Endothelial cell (in vitro differentiated cells): ENCODE measurements around the gene PRDM2. TPM values are rescaled to one million over a fixed set of nuclear protein-coding genes. Genes with fewer than 3 reads are reported as not detected.

ENCODE experiments used
- DNase-seq: peaks from one replicate; pipeline ENCODE4 v3.0.0; 2021; ENCODE audit warnings: low spot score
- H3K27ac Mint-ChIP-seq: one replicate; pipeline ENCODE4 v1.8.0; 2021; ENCODE audit warnings: mixed read lengths, inconsistent platforms; ENCODE audit not compliant: unreplicated experiment
- H3K27me3 Mint-ChIP-seq: one replicate; pipeline ENCODE4 v1.8.0; 2021; ENCODE audit warnings: mild to moderate bottlenecking, moderate library complexity, mixed read lengths, inconsistent platforms; ENCODE audit not compliant: unreplicated experiment
- H3K36me3 Mint-ChIP-seq: one replicate; pipeline ENCODE4 v1.8.0; 2021; ENCODE audit warnings: mild to moderate bottlenecking, low read depth, mixed read lengths, inconsistent platforms; ENCODE audit not compliant: unreplicated experiment
- H3K4me1 Mint-ChIP-seq: one replicate; pipeline ENCODE4 v1.8.0; 2021; ENCODE audit warnings: mild to moderate bottlenecking, mixed read lengths, inconsistent platforms; ENCODE audit not compliant: unreplicated experiment
- H3K4me3 Mint-ChIP-seq: one replicate; pipeline ENCODE4 v1.8.0; 2021; ENCODE audit warnings: mild to moderate bottlenecking, mixed read lengths, inconsistent platforms; ENCODE audit not compliant: unreplicated experiment
- H3K9me3 Mint-ChIP-seq: one replicate; pipeline ENCODE4 v1.8.0; 2021; ENCODE audit warnings: mixed read lengths, inconsistent platforms; ENCODE audit not compliant: unreplicated experiment
- CTCF ChIP-seq: fragments of 200-600 bp; sonication (generic); IDR thresholded peaks from one replicate; pipeline ENCODE4 v1.5.0; 2021; ENCODE audit warnings: antibody characterized with exemption; ENCODE audit not compliant: unreplicated experiment
- long read RNA-seq: library from polyadenylated mRNA; unstranded; transcript quantifications from one replicate; pipeline ENCODE4 v2.0.0, GENCODE V29; 2020; ENCODE audit not compliant: unreplicated experiment
- total RNA-seq: library from RNA; stranded (reverse); fragmentation: NEBNext Ultra II Directional; extraction: Animal tissue kit (Norgen Biotek cat#: 25700); gene quantifications from one replicate; pipeline ENCODE4 v1.2.1, GENCODE V29; 2021; ENCODE audit not compliant: unreplicated experiment

The PRDM2 gene
- total RNA-seq: 49.7 TPM
- long read RNA-seq, partial matches to known transcripts: 2 of 3 reads
- long read RNA-seq, other reads (novel, unspliced or antisense): 1 of 3 reads

GRCh38 chr1:13699936-13700520 is at the start of gene PRDM2:
Gene PRDM2 (plus strand): TSS chr1:13700188. CDS start chr1:13715606, 15,418 bp downstream.
- H3K27me3 Mint-ChIP-seq: peaks cover 11% of the 10 kb centered on the region
- DNase-seq: peak; percentile 56
- peaks cover 8% of the 10 kb centered on the region for H3K36me3 Mint-ChIP-seq
- peaks cover 6% of the 10 kb centered on the region for H3K4me1 Mint-ChIP-seq
- H3K4me3 Mint-ChIP-seq: peak within 1 kb of the TSS; percentile 95
- peak within 1 kb of the TSS; percentile 78 for H3K27ac Mint-ChIP-seq
- no peaks in the 10 kb centered on the region for H3K9me3 Mint-ChIP-seq
- no peak for TF ChIP-seq CTCF

GRCh38 chr1:13651279-13651678 is 48.7 kb upstream of the PRDM2 start:
- no peaks in the 10 kb centered on the region for H3K4me1 Mint-ChIP-seq
- H3K4me3 Mint-ChIP-seq: no peak overlapping the region
- TF ChIP-seq CTCF: no peak
- no peak for DNase-seq
- no peaks in the 10 kb centered on the region for H3K27me3 Mint-ChIP-seq
- H3K27ac Mint-ChIP-seq: no peak overlapping the region
- H3K36me3 Mint-ChIP-seq: no peaks in the 10 kb centered on the region
- H3K9me3 Mint-ChIP-seq: no peaks in the 10 kb centered on the region

GRCh38 chr1:13652238-13652637 is 47.8 kb upstream of the PRDM2 start:
- Mint-ChIP-seq H3K27me3 (no peaks in the 10 kb centered on the region), H3K9me3 (no peaks in the 10 kb centered on the region), H3K36me3 (no peaks in the 10 kb centered on the region), H3K4me1 (no peaks in the 10 kb centered on the region), H3K4me3 (no peak overlapping the region), H3K27ac (no peak overlapping the region)
- DNase-seq: no peak
- TF ChIP-seq CTCF: no peak

- DNase-seq: no peak
- Mint-ChIP-seq H3K36me3 (peaks cover 4% of the 10 kb centered on the region), H3K27ac (no peak overlapping the region), H3K4me1 (no peaks in the 10 kb centered on the region), H3K9me3 (peaks cover 5% of the 10 kb centered on the region), H3K27me3 (no peaks in the 10 kb centered on the region), H3K4me3 (no peak overlapping the region)
- TF ChIP-seq CTCF: no peak
These were observed 38.4 kb upstream of the PRDM2 start for GRCh38 chr1:13661539-13661938.

- no peak for DNase-seq
- no peak for TF ChIP-seq CTCF
- H3K27ac Mint-ChIP-seq: no peak overlapping the region
- H3K4me3 Mint-ChIP-seq: no peak overlapping the region
- H3K9me3 Mint-ChIP-seq: peaks cover 5% of the 10 kb centered on the region
- H3K4me1 Mint-ChIP-seq: no peaks in the 10 kb centered on the region
- H3K27me3 Mint-ChIP-seq: no peaks in the 10 kb centered on the region
- peaks cover 4% of the 10 kb centered on the region for H3K36me3 Mint-ChIP-seq
These were observed 37.5 kb upstream of the PRDM2 start for GRCh38 chr1:13662493-13662892.
